Calu3 (cell line): ENCODE data around the gene MPND. TPM values are rescaled to one million over a fixed set of nuclear protein-coding genes. Genes with fewer than 3 reads are reported as not detected.

Experiments
- BruUV-seq: library from RNA; stranded (reverse); fragments of 400-500 nt; replicated peaks from 2 replicates; lab custom pipeline; 2021; lab: Mats Ljungman, UMichigan
- CTCF ChIA-PET: fragments of 300-600 bp; sonication (Branson Sonifier 250); formaldehyde crosslinking; loops from one replicate; lab custom pipeline; 2022; ENCODE audit warnings: antibody characterized with exemption; lab: Charles Lee
- DNase-seq: peaks from one replicate; pipeline ENCODE4 v3.0.0; 2022
- H3K27ac Mint-ChIP-seq: one replicate; pipeline ENCODE4 v1.8.0; 2022; ENCODE audit warnings: mixed read lengths; ENCODE audit not compliant: unreplicated experiment
- H3K27me3 Mint-ChIP-seq: one replicate; pipeline ENCODE4 v1.8.0; 2022; ENCODE audit warnings: mixed read lengths; ENCODE audit not compliant: unreplicated experiment
- H3K36me3 Mint-ChIP-seq: one replicate; pipeline ENCODE4 v1.8.0; 2022; ENCODE audit warnings: mild to moderate bottlenecking, moderate library complexity, mixed read lengths; ENCODE audit not compliant: insufficient read depth, unreplicated experiment
- H3K4me1 Mint-ChIP-seq: one replicate; pipeline ENCODE4 v1.8.0; 2022; ENCODE audit warnings: mild to moderate bottlenecking, low read depth, mixed read lengths; ENCODE audit not compliant: unreplicated experiment
- H3K4me3 Mint-ChIP-seq: one replicate; pipeline ENCODE4 v1.8.0; 2022; ENCODE audit warnings: mild to moderate bottlenecking, low read depth, moderate library complexity, mixed read lengths; ENCODE audit not compliant: unreplicated experiment
- H3K9me3 Mint-ChIP-seq: one replicate; pipeline ENCODE4 v1.8.0; 2022; ENCODE audit warnings: low read depth, mixed read lengths; ENCODE audit not compliant: unreplicated experiment
- CTCF ChIP-seq: fragments of 200-600 bp; IDR thresholded peaks from one replicate; pipeline ENCODE4 v1.8.0; 2022; ENCODE audit warnings: antibody characterized with exemption; ENCODE audit not compliant: unreplicated experiment
- intact Hi-C: fragments of 100-400 bp; cut with micrococcal nuclease; formaldehyde crosslinking; loops from one replicate; pipeline ENCODE4 v1.10.0; 2022; ENCODE audit not compliant: unreplicated experiment
- total RNA-seq: library from RNA; stranded (reverse); gene quantifications from 2 replicates; pipeline ENCODE4 v1.2.3, GENCODE V29; 2022

The MPND gene
- total RNA-seq, 1 experiment from 2014 or later, result 21.1 TPM

- DNase-seq, result no peak
- Mint-ChIP-seq H3K9me3 (no peaks in the 10 kb centered on the region), H3K27me3 (no peaks in the 10 kb centered on the region), H3K27ac (no peak overlapping the region), H3K4me3 (peak overlapping the region; percentile 55), H3K4me1 (peaks cover 17% of the 10 kb centered on the region), H3K36me3 (peaks cover 13% of the 10 kb centered on the region)
- intact Hi-C loops, result no loop called here
- CTCF ChIA-PET, result no interaction called here
- TF ChIP-seq CTCF, result no peak
- no TSS peak for BruUV-seq
These were observed 26.5 kb downstream of the MPND start for GRCh38 chr19:4369888-4370260.

- H3K27me3 Mint-ChIP-seq, result no peaks in the 10 kb centered on the region
- no peak overlapping the region for H3K4me3 Mint-ChIP-seq
- peaks cover 23% of the 10 kb centered on the region for H3K4me1 Mint-ChIP-seq
- no peaks in the 10 kb centered on the region for H3K9me3 Mint-ChIP-seq
- intact Hi-C loops, result no loop called here
- no peak for DNase-seq
- CTCF ChIA-PET, result no interaction called here
- H3K36me3 Mint-ChIP-seq, result peaks cover 17% of the 10 kb centered on the region
- BruUV-seq, result no TSS peak
- TF ChIP-seq CTCF, result no peak
- no peak overlapping the region for H3K27ac Mint-ChIP-seq
These were observed 27.2 kb downstream of the MPND start for GRCh38 chr19:4370418-4371041.

- Mint-ChIP-seq H3K27me3 (no peaks in the 10 kb centered on the region), H3K36me3 (peaks cover 19% of the 10 kb centered on the region), H3K4me1 (peaks cover 32% of the 10 kb centered on the region), H3K27ac (no peak overlapping the region), H3K4me3 (no peak overlapping the region), H3K9me3 (no peaks in the 10 kb centered on the region)
- TF ChIP-seq CTCF, result no peak
- CTCF ChIA-PET, result no interaction called here
- no peak for DNase-seq
- BruUV-seq, result no TSS peak
- intact Hi-C loops, result no loop called here
These were observed 28.1 kb downstream of the MPND start for GRCh38 chr19:4371247-4372164.

GRCh38 chr19:4372165-4373012 is 29.0 kb downstream of the MPND start:
- Mint-ChIP-seq H3K27ac (no peak overlapping the region), H3K4me1 (peaks cover 39% of the 10 kb centered on the region), H3K9me3 (no peaks in the 10 kb centered on the region), H3K4me3 (no peak overlapping the region), H3K27me3 (no peaks in the 10 kb centered on the region), H3K36me3 (peaks cover 14% of the 10 kb centered on the region)
- no TSS peak for BruUV-seq
- intact Hi-C loops, result no loop called here
- no peak for TF ChIP-seq CTCF
- DNase-seq, result no peak
- CTCF ChIA-PET, result no interaction called here
